Measurements from ENCODE around the gene MBD3L5.

DNA sequence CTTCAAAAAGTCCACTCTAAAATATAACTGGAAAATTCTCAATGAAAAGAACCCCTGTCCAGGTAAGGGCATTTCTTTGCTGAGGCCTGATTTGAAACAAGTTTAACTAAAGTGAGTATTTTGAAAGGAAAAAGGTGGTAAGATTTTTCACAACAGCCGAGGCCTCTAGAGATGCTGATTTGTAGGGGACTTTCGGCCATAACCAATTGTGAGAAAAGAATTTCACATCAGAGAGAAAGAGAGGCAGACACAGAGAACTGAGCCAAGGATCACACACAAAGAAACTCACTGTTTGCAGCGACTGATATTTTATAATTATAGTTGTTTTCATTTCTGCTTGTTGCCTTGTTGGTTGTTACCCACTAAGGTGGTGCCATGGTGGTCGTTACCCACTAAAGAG lies 33.6 kb upstream of the MBD3L5 start:
- TF ChIP-seq TFAP4 (CRISPR knock-in tag; IDR thresholded peaks at IDR 0.05; ENCODE audit: borderline replicate concordance) (no peak), NR3C1 (CRISPR knock-in tag; IDR thresholded peaks at IDR 0.05) (no peak)

All from K562 (cell line).